Esophagus squamous epithelium (tissue), 5 donors: ENCODE results near the gene RAB43. TPM values are rescaled to one million over a fixed set of nuclear protein-coding genes. Genes with fewer than 3 reads are reported as not detected.
A peak's percentile ranks its signal among the peaks of the same experiment; 100 is the strongest.

Experiments
- DNase-seq: peaks from one replicate; lab custom pipeline; 2025; lab: John Stamatoyannopoulos, UW
- H3K27ac ChIP-seq, 4 donors: fragments of 200-600 bp; sonication (generic); one replicate each; pipeline ENCODE4 v1.5.1; 2016 to 2019; ENCODE audit warnings: mild to moderate bottlenecking in 1 of 4
- H3K27me3 ChIP-seq, 4 donors: fragments of 200-600 bp; sonication (generic); 1 replicate in 3 of 4; 2 replicates in 1 of 4; pipeline versions ENCODE4 v1.5.1 to v1.6.0; 2017 to 2021; ENCODE audit warnings: antibody characterized with exemption in 1 of 4
- H3K36me3 ChIP-seq, 3 donors: fragments of 200-600 bp; sonication (generic); one replicate each; pipeline ENCODE4 v1.5.1; 2016 to 2019
- H3K4me1 ChIP-seq, 3 donors: fragments of 200-600 bp; sonication (generic); one replicate each; pipeline ENCODE4 v1.5.1; 2017 to 2019
- H3K4me3 ChIP-seq, 4 donors: fragments of 200-600 bp; sonication (generic); 1 replicate in 3 of 4; 2 replicates in 1 of 4; pipeline ENCODE4 v1.5.1; 2016 to 2019; ENCODE audit warnings: mild to moderate bottlenecking in 2 of 4, moderate library complexity in 1 of 4
- H3K9me3 ChIP-seq, 3 donors: fragments of 200-600 bp; sonication (generic); one replicate each; pipeline ENCODE4 v1.5.1; 2016 to 2019
- CTCF ChIP-seq, 6 experiments: fragments of 450-650 bp in 4 of 6; fragments of 200-600 bp in 2 of 6; sonication (generic) in 2 of 6; IDR thresholded peaks; one replicate each; pipeline ENCODE4 v1.5.1; 2016 to 2019; ENCODE audit warnings: antibody characterized with exemption in 6 of 6, mild to moderate bottlenecking in 4 of 6, moderate library complexity in 4 of 6
- POLR2A ChIP-seq, 4 donors: fragments of 450-650 bp; IDR thresholded peaks; one replicate each; pipeline ENCODE4 v1.6.1; 2017; ENCODE audit warnings: antibody characterized with exemption in 4 of 4, mild to moderate bottlenecking in 4 of 4, moderate library complexity in 3 of 4
- WGBS, 2 donors: methylation state at CpG; one replicate each; pipeline ENCODE4 v1.1.5; 2018; 5-methylcytosine and 5-hydroxymethylcytosine counted together
- intact Hi-C: fragments of 100-400 bp; cut with DNase I; formaldehyde crosslinking; loops from one replicate; pipeline ENCODE4 v1.15.0; 2022
- total RNA-seq, 4 donors: library from RNA; depleted of rRNA; stranded (reverse); fragments of >200 nt; gene quantifications; one replicate each; pipeline ENCODE4 v1.1.0, GENCODE V29; 2016
- donor health status: DM: yes; HTN: yes; CAD: no.

RAB43 gene
- total RNA-seq, 4 donors from 2014 or later, result 4.6 to 11.1 (median 7.9) TPM

- intact Hi-C loops, result no loop called here
- Histone ChIP-seq H3K4me3 (no peak overlapping the region), H3K27ac (peak overlapping the region in 2 of 4 donors; percentile 21 to 39), H3K36me3 (no peaks in the 10 kb centered on the region), H3K4me1 (peaks cover 0 to 24% (median 9%) of the 10 kb centered on the region in 3 donors), H3K27me3 (no peaks in the 10 kb centered on the region), H3K9me3 (no peaks in the 10 kb centered on the region)
- DNase-seq, result no peak
- no peak for TF ChIP-seq POLR2A (IDR thresholded peaks at IDR 0.05)
- no peak for TF ChIP-seq CTCF (IDR thresholded peaks at IDR 0.05)
- WGBS, 2 donors, result 83 to 84% methylated on average over 8 to 9 of the region's 11 CpGs
These were observed 62.2 kb downstream of the RAB43 start for GRCh38 chr3:129059311-129059958.

DNA sequence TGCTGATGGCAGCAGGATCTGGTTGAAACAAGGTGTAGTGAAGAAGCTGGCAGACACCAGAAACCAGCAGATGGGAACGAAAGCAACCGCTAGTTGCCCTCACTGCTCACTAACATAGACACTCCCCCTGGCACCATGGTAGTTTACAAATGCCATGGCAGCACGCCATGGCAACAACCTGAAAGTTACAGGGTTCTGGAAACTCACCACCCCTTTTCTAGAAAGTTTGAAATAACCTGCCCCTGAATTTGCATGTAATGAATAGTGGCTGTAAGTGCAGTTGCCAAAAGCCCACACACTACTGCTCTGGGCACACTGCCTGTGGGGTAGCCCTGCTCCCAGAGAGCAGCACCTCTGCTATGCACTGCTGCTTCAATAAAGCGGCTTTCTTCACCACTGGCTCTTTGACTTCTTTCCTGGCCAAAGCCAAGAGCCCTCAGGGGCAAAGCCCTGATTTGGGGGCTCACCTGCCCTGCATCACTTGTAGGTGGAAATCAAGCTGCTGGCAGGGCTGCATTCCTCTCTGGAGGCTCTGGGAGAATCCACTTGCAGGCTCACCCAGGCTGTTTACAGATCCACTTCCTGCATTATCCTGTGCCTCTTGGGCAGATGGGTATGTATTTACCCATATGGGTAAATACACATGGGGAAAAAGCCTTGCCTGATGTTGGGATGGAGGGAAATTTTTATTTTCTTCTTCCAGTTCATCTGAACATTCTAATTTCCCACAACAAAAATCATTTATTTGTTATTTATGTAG is 63.0 kb downstream of the RAB43 start:
- TF ChIP-seq POLR2A (IDR thresholded peaks at IDR 0.05) (no peak), CTCF (IDR thresholded peaks at IDR 0.05) (no peak)
- Histone ChIP-seq H3K27me3 (no peaks in the 10 kb centered on the region), H3K27ac (no peak overlapping the region), H3K9me3 (no peaks in the 10 kb centered on the region), H3K4me1 (peaks cover 4 to 22% (median 9%) of the 10 kb centered on the region in 3 donors), H3K36me3 (no peaks in the 10 kb centered on the region), H3K4me3 (no peak overlapping the region)
- no peak for DNase-seq
- WGBS, 2 donors, result 18 to 38% methylated on average over 4 of the region's 4 CpGs
- intact Hi-C loops, result no loop called here

GRCh38 chr3:129057249-129057648 is 64.4 kb downstream of the RAB43 start:
- Histone ChIP-seq H3K4me3 (no peak overlapping the region), H3K4me1 (peaks cover 10 to 35% (median 10%) of the 10 kb centered on the region in 3 donors), H3K9me3 (no peaks in the 10 kb centered on the region), H3K36me3 (no peaks in the 10 kb centered on the region), H3K27ac (no peak overlapping the region), H3K27me3 (no peaks in the 10 kb centered on the region)
- TF ChIP-seq POLR2A (IDR thresholded peaks at IDR 0.05) (no peak), CTCF (IDR thresholded peaks at IDR 0.05) (no peak)
- no peak for DNase-seq
- 86 to 89% methylated on average over 4 of the region's 4 CpGs for WGBS, 2 donors
- intact Hi-C loops, result no loop called here

- 60 to 68% methylated on average over 4 to 6 of the region's 9 CpGs for WGBS, 2 donors
- Histone ChIP-seq H3K4me3 (no peak overlapping the region), H3K9me3 (no peaks in the 10 kb centered on the region), H3K4me1 (peaks cover 10 to 42% (median 16%) of the 10 kb centered on the region in 3 donors), H3K27me3 (no peaks in the 10 kb centered on the region), H3K27ac (no peak overlapping the region), H3K36me3 (no peaks in the 10 kb centered on the region)
- TF ChIP-seq CTCF (IDR thresholded peaks at IDR 0.05), result no peak
- no peak for TF ChIP-seq POLR2A (IDR thresholded peaks at IDR 0.05)
- no peak for DNase-seq
- intact Hi-C loops, result no loop called here
These were observed 65.0 kb downstream of the RAB43 start for GRCh38 chr3:129056451-129057173.
